Activated naive CD8-positive, alpha-beta T cell treated with anti-CD3 and anti-CD28 coated beads, Interleukin-2, amount 10 ng/mL, durations not matched to agents 7 days and 5 days (primary cell): ENCODE data around the gene DEDD. TPM values are rescaled to one million over a fixed set of nuclear protein-coding genes. Genes with fewer than 3 reads are reported as not detected.

Experiments used
- total RNA-seq, 2 experiments: library from RNA; stranded (reverse); gene quantifications; one replicate each; pipeline ENCODE4 v1.2.3, GENCODE V29; 2021

Gene DEDD
- total RNA-seq, 2 experiments from 2014 or later: 39.8 to 40.3 TPM

Other genes with a start within 250 kb of the DEDD start
- gene ITLN1, start 247.5 kb downstream of the DEDD start, total RNA-seq: not detected
- gene ITLN2, start 177.9 kb downstream of the DEDD start, total RNA-seq: not detected
- 10 to 100 TPM; 28.5 to 35.9 TPM for gene F11R, start 111.5 kb downstream of the DEDD start, total RNA-seq
- 10 to 100 TPM; 81.7 to 84.9 TPM for gene TSTD1, start 93.7 kb downstream of the DEDD start, total RNA-seq
- 10 to 100 TPM; 93.0 to 96.3 TPM for gene USF1, start 86.7 kb downstream of the DEDD start, total RNA-seq
- 100 to 1,000 TPM; 260 to 273 TPM for gene ARHGAP30, start 62.8 kb downstream of the DEDD start, total RNA-seq
- not detected for gene NECTIN4, start 43.1 kb downstream of the DEDD start, total RNA-seq
- 1 to 10 TPM; 1.2 TPM for gene KLHDC9, start 34.3 kb downstream of the DEDD start, total RNA-seq
- gene PFDN2, start 14.6 kb downstream of the DEDD start, total RNA-seq: 10 to 100 TPM; 54.1 to 62.3 TPM
- gene NIT1, start 14.6 kb downstream of the DEDD start, total RNA-seq: 10 to 100 TPM; 44.7 to 49.3 TPM
- gene UFC1, start 21.3 kb upstream of the DEDD start, total RNA-seq: 10 to 100 TPM; 95.9 to 98.1 TPM
- 10 to 100 TPM; 40.7 to 46.8 TPM for gene USP21, start 26.8 kb upstream of the DEDD start, total RNA-seq
- 10 to 100 TPM; 47.0 to 53.0 TPM for gene PPOX, start 33.8 kb upstream of the DEDD start, total RNA-seq
- 10 to 100 TPM; 54.5 to 54.8 TPM for gene B4GALT3, start 44.8 kb upstream of the DEDD start, total RNA-seq
- gene ADAMTS4, start 66.4 kb upstream of the DEDD start, total RNA-seq: 1 to 10 TPM; 2.5 to 3.5 TPM
- 10 to 100 TPM; 80.6 to 92.8 TPM for gene NDUFS2, start 69.7 kb upstream of the DEDD start, total RNA-seq
- gene FCER1G, start 82.6 kb upstream of the DEDD start, total RNA-seq: 10 to 100 TPM; 18.9 to 22.1 TPM
- not detected for gene APOA2, start 91.0 kb upstream of the DEDD start, total RNA-seq
- gene TOMM40L, start 93.4 kb upstream of the DEDD start, total RNA-seq: 10 to 100 TPM; 13.7 to 17.4 TPM
- not detected for gene NR1I3, start 105.5 kb upstream of the DEDD start, total RNA-seq
- gene PCP4L1, start 126.1 kb upstream of the DEDD start, total RNA-seq: 1 to 10 TPM in 1 of 2 experiments, under 1 TPM in 1; 0.91 to 1.1 TPM
- gene MPZ, start 177.3 kb upstream of the DEDD start, total RNA-seq: 1 to 10 TPM; 8.4 to 9.5 TPM
- gene SDHC, start 181.7 kb upstream of the DEDD start, total RNA-seq: 100 to 1,000 TPM; 148 to 150 TPM
- not detected for gene CFAP126, start 235.2 kb upstream of the DEDD start, total RNA-seq